GM19468 (cell line): ENCODE data around the gene ADGRG6.

Source experiments
- ATAC-seq: cut with Tn5 transposase; IDR thresholded peaks from one replicate; pipeline ENCODE4 v1.9.1; 2021; ENCODE audit warnings: mild to moderate bottlenecking, moderate library complexity, moderate number of reproducible peaks; ENCODE audit not compliant: unreplicated experiment; ENCODE audit errors: extremely low read depth

Gene ADGRG6

GRCh38 chr6:142458836-142459235 lies 157.0 kb downstream of the ADGRG6 start:
- no peak for ATAC-seq

- no peak for ATAC-seq
Observed at GRCh38 chr6:142459271-142459670, 157.5 kb downstream of the ADGRG6 start.

GRCh38 chr6:142462260-142462659 lies 160.5 kb downstream of the ADGRG6 start:
- ATAC-seq = no peak

- ATAC-seq = no peak
Observed at GRCh38 chr6:142463988-142464387, 162.2 kb downstream of the ADGRG6 start.

DNA sequence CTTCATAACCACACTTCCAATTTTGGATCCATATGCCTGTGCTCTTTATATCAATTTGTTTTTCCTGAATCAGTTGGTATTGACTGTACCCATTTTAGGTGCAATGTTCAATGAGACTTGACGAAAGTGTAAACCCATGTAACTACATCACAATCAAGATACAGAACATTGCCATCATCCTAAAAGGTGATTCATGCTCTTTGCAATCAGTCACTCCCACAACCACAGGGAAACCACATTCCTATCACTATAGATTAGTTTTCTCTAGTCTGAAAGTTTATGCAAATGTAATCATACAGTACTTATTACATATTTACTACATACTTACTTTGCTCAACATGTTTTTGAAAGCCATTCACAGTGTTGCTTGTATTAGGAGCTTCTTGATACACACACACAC lies 167.4 kb downstream of the ADGRG6 start:
- ATAC-seq = no peak

GRCh38 chr6:142470421-142470820 lies 168.6 kb downstream of the ADGRG6 start:
- ATAC-seq = no peak

DNA sequence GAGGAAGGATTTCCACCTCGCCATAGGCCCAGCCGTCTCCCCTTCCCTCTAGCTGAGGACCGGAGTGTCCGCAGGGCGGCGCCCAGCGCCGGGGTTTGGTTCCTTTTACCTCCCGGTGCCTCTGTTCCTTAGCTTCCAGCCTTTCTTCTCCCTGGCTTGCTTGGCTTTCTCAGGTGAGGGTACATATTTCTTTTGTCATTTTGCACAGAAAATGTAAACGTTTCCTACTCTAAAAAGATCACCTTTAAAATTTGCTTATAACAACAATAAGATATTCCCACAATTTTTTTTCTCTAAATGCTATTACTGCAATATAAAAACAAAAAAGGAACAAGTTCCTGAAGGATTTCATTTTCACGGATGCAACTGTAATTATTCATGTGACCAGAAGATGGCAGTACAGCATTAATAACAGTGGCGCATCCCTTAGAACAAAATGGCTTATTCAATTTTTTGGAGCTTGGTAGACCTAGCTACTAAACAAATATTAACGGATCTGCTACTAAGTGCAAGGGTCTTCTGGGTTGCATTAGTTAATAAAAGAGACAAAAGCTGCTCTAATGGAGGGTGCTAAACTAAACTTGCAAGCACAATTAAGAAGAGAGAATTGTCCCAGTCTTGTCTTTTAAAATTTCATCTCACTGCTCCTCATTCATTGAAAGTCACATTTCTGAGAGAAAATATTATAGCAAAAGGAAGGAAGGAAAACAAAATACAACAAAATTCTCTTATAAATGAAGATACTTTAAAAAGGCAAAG lies 172.9 kb downstream of the ADGRG6 start:
- ATAC-seq = no peak

- ATAC-seq = no peak
Observed at GRCh38 chr6:142476452-142476851, 174.6 kb downstream of the ADGRG6 start.

GRCh38 chr6:142478117-142478516 lies 176.3 kb downstream of the ADGRG6 start:
- no peak for ATAC-seq

- ATAC-seq = no peak
Observed at GRCh38 chr6:142481466-142481865, 179.7 kb downstream of the ADGRG6 start.

GRCh38 chr6:142482249-142482648 lies 180.4 kb downstream of the ADGRG6 start:
- no peak for ATAC-seq

DNA sequence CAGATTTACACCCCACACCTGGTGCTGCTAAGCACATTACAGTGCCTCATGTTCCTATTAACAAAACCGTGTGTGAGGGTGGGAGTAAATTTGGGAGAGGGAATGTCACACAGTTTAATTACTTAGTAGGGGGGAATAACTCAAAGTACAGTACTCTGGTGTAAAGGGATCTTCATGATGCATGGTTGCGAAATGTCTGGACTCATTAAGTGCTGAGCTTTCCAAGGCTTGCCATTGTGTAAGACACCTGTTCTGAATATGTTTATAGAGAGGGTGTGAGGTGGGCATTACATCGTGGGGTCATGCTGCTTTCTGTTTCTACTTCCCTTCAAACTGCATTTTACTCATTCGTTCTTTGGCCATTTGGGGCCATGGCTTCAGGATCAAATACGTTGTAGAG lies 181.2 kb downstream of the ADGRG6 start:
- no peak for ATAC-seq

DNA sequence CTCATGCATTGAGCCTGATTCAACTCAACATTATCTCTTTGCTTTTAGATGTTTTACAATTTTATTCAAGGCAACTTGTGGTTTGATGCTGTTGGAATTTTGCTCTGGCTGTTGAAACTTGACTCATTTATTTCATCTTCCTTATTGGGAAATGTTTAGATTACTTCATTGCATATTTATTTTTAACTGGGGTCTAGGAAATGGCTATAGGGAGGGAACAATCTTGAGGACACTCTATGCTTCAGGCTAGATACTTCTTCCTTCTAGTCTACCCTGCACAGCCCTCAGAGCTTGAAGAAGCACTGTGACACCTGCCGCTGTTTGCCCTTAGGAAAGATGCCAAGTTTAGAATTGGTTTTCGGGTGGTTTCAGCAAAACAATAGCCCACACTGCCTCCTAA lies 183.4 kb downstream of the ADGRG6 start:
- ATAC-seq = no peak

DNA sequence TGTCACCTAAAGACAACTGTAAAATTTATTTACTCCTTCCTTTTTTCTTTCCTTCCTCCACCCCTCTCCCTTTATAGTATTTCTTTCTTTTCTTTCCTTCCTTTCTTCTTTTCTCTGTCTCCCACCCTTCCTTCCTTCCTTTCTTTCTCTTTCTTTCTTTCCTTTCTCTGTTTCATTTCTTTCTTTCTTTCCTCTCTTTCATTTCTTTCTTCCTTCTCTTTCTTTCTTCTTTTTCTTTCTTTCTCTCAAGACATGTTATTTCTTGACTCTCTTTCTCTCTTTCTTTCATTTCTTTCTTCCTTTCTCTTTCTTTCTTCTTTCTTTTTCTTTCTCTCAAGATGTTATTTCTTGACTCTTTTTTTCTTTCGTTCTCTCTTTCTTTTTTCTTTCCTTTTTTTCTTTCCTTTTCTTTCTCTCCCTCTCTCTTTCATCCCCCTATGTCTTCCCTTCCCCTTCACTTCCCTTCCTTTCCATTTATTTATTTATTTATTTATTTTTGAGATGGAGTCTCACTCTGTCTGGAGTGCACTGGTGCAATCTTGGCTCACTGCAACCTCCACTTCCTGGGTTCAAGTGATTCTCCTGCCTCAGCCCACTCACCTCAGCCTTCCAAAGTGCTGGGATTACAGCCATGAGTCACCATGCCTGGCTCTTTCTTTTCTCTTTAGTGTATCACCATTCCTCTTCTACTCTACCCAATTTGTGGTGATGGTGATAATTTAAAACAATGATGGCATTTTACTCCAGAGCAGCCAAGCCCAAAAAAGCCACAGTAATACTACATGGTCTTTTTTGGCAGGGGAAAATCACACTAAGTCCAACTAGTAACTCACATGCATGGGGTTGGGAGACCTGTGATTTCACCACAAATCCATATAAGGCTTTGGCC lies 188.2 kb downstream of the ADGRG6 start:
- no peak for ATAC-seq
